ENCODE results near the gene ENPP7. TPM values are rescaled to one million over a fixed set of nuclear protein-coding genes. Genes with fewer than 3 reads are reported as not detected.
"Not testable (repeated sequence)": the region's sequence is repeated elsewhere in the genome, so short reads cannot be mapped to it uniquely, and the experiment has no call there.

ENPP7 gene
- total RNA-seq, 2 experiments from 2014 or later, result 0.11 TPM; not detected in 1

- CTCF ChIA-PET, result interaction anchor here (0.7 to 1.6 kb wide), 5 partner anchors 49 to 254 kb away, joined by 3 to 5 read pairs (median 4); no protein-coding TSS in a partner anchor
- POLR2A ChIA-PET, result interaction anchor here (0.6 kb wide), 1 partner anchor 56 kb away, joined by 3 read pairs; no protein-coding TSS in a partner anchor
Observed at GRCh38 chr17:79745641-79746105, 14.9 kb downstream of the ENPP7 start.

GRCh38 chr17:79746889-79747507, 16.3 kb downstream of the ENPP7 start:
- ChIA-PET CTCF (interaction anchor here (0.7 to 1.6 kb wide), 5 partner anchors 48 to 224 kb away, joined by 3 to 5 read pairs (median 3); no protein-coding TSS in a partner anchor), POLR2A (no interaction called here)

GRCh38 chr17:79747508-79748294, 17.0 kb downstream of the ENPP7 start:
- ChIA-PET CTCF (interaction anchor here (0.7 kb wide), 1 partner anchor 87 kb away, joined by 3 read pairs; no protein-coding TSS in a partner anchor), POLR2A (no interaction called here)

GRCh38 chr17:79748295-79749099, 17.8 kb downstream of the ENPP7 start:
- ChIA-PET CTCF (no interaction called here), POLR2A (no interaction called here)

- CTCF ChIA-PET, result no interaction called here
Observed at GRCh38 chr17:79749156-79749815, 18.5 kb downstream of the ENPP7 start.

GRCh38 chr17:79749958-79750357, 19.2 kb downstream of the ENPP7 start:
- ChIA-PET POLR2A (no interaction called here), CTCF (no interaction called here)

More at GRCh38 chr17:79749156-79749815, 18.5 kb downstream of the ENPP7 start:
- POLR2A ChIA-PET, result no interaction called here

- POLR2A ChIA-PET, result no interaction called here
- CTCF ChIA-PET, result no interaction called here
Observed at GRCh38 chr17:79750650-79751545, 20.2 kb downstream of the ENPP7 start.

GRCh38 chr17:79752175-79752574, 21.4 kb downstream of the ENPP7 start:
- ChIA-PET POLR2A (no interaction called here), CTCF (interaction anchor here (0.7 to 0.8 kb wide), 3 partner anchors 143 to 658 kb away, joined by 3 read pairs; no protein-coding TSS in a partner anchor)

GRCh38 chr17:79754370-79754769, 23.6 kb downstream of the ENPP7 start:
- POLR2A ChIA-PET, result no interaction called here
- CTCF ChIA-PET, result no interaction called here

GRCh38 chr17:79754903-79755302, 24.2 kb downstream of the ENPP7 start:
- CTCF ChIA-PET, POLR2A ChIA-PET: not testable (repeated sequence)

- ChIA-PET CTCF (no interaction called here), POLR2A (no interaction called here)
Observed at GRCh38 chr17:79755591-79755990, 24.8 kb downstream of the ENPP7 start.

- ChIA-PET POLR2A (no interaction called here), CTCF (interaction anchor here (1.0 kb wide), 1 partner anchor 16 kb away, joined by 3 read pairs; no protein-coding TSS in a partner anchor)
Observed at GRCh38 chr17:79757140-79757745, 26.5 kb downstream of the ENPP7 start.

GRCh38 chr17:79758271-79758670, 27.5 kb downstream of the ENPP7 start:
- POLR2A ChIA-PET, result no interaction called here
- CTCF ChIA-PET, result interaction anchor here (1.0 kb wide), 1 partner anchor 17 kb away, joined by 3 read pairs; no protein-coding TSS in a partner anchor

GRCh38 chr17:79760197-79760906, 29.6 kb downstream of the ENPP7 start:
- CTCF ChIA-PET, result interaction anchor here (0.6 kb wide), 1 partner anchor 21 kb away, joined by 3 read pairs; no protein-coding TSS in a partner anchor
- POLR2A ChIA-PET, result no interaction called here

- ChIA-PET CTCF (interaction anchor here (0.7 kb wide), 1 partner anchor 191 kb away, joined by 3 read pairs; no protein-coding TSS in a partner anchor), POLR2A (no interaction called here)
Observed at GRCh38 chr17:79761894-79762589, 31.3 kb downstream of the ENPP7 start.

GRCh38 chr17:79765708-79766107, 35.0 kb downstream of the ENPP7 start:
- POLR2A ChIA-PET, result no interaction called here

More at GRCh38 chr17:79765708-79766107, 35.0 kb downstream of the ENPP7 start:
- CTCF ChIA-PET, result interaction anchor here (0.7 kb wide), 2 partner anchors 169 to 243 kb away, joined by 3 to 5 read pairs; no protein-coding TSS in a partner anchor

Measured in activated CD8-positive, alpha-beta memory T cell treated with anti-CD3 and anti-CD28 coated beads for 36 hours (primary cell).